KMS-11 (cell line): ENCODE results near the gene MSH3.

Source experiments
- H2AFZ ChIP-seq: fragments of 200-600 bp; sonication (generic); 2 replicates; pipeline ENCODE4 v1.6.1; 2016; ENCODE audit warnings: antibody characterized with exemption, mixed run types, low read depth
- H3K27ac ChIP-seq: fragments of 200-600 bp; sonication (generic); 2 replicates; pipeline ENCODE4 v1.6.1; 2016; ENCODE audit warnings: mild to moderate bottlenecking, mixed run types
- H3K27me3 ChIP-seq: fragments of 200-600 bp; sonication (generic); 2 replicates; pipeline ENCODE4 v1.6.1; 2017; ENCODE audit warnings: mild to moderate bottlenecking, low read depth, mixed run types, moderate library complexity; ENCODE audit not compliant: insufficient read depth
- H3K36me3 ChIP-seq: fragments of 200-600 bp; sonication (generic); 2 replicates; pipeline ENCODE4 v1.6.1; 2017; ENCODE audit warnings: mild to moderate bottlenecking, mixed run types; ENCODE audit not compliant: insufficient read depth
- H3K4me1 ChIP-seq: fragments of 200-600 bp; sonication (generic); 2 replicates; pipeline ENCODE4 v1.6.1; 2016; ENCODE audit warnings: mild to moderate bottlenecking, low read depth, mixed run types; ENCODE audit not compliant: poor library complexity, severe bottlenecking
- H3K4me2 ChIP-seq: fragments of 200-600 bp; sonication (generic); 2 replicates; pipeline ENCODE4 v1.7.0; 2016; ENCODE audit warnings: mild to moderate bottlenecking, mixed run types
- H3K4me3 ChIP-seq: fragments of 200-600 bp; sonication (generic); IDR thresholded peaks from 2 replicates; pipeline ENCODE4 v1.6.1; 2017; ENCODE audit warnings: low read depth, low read length, mixed read lengths; ENCODE audit not compliant: insufficient read depth
- H3K79me2 ChIP-seq: fragments of 200-600 bp; sonication (generic); 2 replicates; pipeline ENCODE4 v1.6.1; 2016; ENCODE audit warnings: low read depth, mixed run types; ENCODE audit not compliant: insufficient read depth
- H3K9ac ChIP-seq: fragments of 200-600 bp; sonication (generic); 2 replicates; pipeline ENCODE4 v1.6.1; 2016; ENCODE audit warnings: mild to moderate bottlenecking, mixed run types
- H4K20me1 ChIP-seq: fragments of 200-600 bp; sonication (generic); 2 replicates; pipeline ENCODE4 v1.6.1; 2016; ENCODE audit warnings: mild to moderate bottlenecking, mixed run types; ENCODE audit not compliant: insufficient read depth
- TF ChIP-seq, protein P1 (sequence below): fragments of 200-600 bp; sonication (generic); conservative IDR thresholded peaks from 2 replicates; pipeline ENCODE4 v1.6.1; 2017; ENCODE audit warnings: low read depth, mild to moderate bottlenecking, antibody characterized with exemption, low read length, moderate library complexity, mixed read lengths

Gene MSH3

DNA sequence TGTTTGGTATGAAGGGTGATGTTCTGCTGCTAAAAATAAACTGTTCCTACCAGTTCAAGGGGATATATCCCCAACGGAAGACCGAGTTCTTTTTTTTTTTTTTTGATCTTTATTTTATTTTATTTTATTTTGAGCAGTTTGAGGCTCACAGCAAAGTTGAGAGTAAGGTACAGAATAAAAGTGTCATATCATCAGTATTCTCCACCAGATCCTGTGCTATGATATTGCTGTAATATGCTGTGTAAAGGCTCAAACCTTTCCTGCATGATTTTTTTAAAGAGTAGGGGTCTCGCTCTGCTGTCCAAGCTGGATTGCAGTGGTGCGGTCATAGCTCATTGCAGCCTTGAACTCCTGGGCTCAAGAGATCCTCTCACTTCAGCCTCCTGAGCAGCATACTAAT lies 35.2 kb downstream of the MSH3 start:
- H3K36me3 ChIP-seq: no peaks in the 10 kb centered on the region; the same call in 1 of the 2 replicates
- no peaks in the 10 kb centered on the region for H3K79me2 ChIP-seq
- no peak overlapping the region for H3K4me3 ChIP-seq
- TF ChIP-seq, protein P1, sequence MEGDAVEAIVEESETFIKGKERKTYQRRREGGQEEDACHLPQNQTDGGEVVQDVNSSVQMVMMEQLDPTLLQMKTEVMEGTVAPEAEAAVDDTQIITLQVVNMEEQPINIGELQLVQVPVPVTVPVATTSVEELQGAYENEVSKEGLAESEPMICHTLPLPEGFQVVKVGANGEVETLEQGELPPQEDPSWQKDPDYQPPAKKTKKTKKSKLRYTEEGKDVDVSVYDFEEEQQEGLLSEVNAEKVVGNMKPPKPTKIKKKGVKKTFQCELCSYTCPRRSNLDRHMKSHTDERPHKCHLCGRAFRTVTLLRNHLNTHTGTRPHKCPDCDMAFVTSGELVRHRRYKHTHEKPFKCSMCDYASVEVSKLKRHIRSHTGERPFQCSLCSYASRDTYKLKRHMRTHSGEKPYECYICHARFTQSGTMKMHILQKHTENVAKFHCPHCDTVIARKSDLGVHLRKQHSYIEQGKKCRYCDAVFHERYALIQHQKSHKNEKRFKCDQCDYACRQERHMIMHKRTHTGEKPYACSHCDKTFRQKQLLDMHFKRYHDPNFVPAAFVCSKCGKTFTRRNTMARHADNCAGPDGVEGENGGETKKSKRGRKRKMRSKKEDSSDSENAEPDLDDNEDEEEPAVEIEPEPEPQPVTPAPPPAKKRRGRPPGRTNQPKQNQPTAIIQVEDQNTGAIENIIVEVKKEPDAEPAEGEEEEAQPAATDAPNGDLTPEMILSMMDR: no peak
- H3K4me1 ChIP-seq: no peaks in the 10 kb centered on the region
- no peak overlapping the region for H3K27ac ChIP-seq
- H3K9ac ChIP-seq: no peak overlapping the region
- peaks cover 4% of the 10 kb centered on the region; the same call in 1 of the 2 replicates for H4K20me1 ChIP-seq
- no peak overlapping the region for H3K4me2 ChIP-seq
- H2AFZ ChIP-seq: no peak overlapping the region
- H3K27me3 ChIP-seq: no peaks in the 10 kb centered on the region

DNA sequence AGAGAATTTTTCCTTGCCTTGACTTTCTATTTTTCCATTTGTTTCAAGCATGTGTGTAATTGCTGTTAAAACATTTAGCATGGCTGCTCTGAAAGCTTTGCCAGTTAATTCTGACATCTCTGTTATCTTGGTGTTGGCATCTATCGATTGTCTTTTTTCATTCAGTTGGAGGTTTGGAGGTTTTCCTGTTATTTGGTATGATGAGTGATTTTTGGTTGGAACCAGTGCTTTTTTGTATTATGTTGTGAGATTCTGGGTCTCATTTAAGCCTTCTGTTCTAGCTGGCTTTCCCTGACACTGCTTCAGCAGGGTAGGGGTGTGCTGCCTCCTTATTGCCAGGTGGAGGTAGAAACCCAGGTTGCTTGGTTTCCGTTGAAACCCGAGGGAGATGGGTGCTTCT lies 41.2 kb downstream of the MSH3 start:
- Histone ChIP-seq H3K4me1 (no peaks in the 10 kb centered on the region), H3K4me3 (no peak overlapping the region), H3K4me2 (no peak overlapping the region), H4K20me1 (no peaks in the 10 kb centered on the region), H3K27ac (no peak overlapping the region), H3K9ac (no peak overlapping the region), H3K27me3 (no peaks in the 10 kb centered on the region), H3K79me2 (no peaks in the 10 kb centered on the region), H2AFZ (no peak overlapping the region), H3K36me3 (no peaks in the 10 kb centered on the region; the same call in 1 of the 2 replicates)
- TF ChIP-seq, protein P1: no peak

DNA sequence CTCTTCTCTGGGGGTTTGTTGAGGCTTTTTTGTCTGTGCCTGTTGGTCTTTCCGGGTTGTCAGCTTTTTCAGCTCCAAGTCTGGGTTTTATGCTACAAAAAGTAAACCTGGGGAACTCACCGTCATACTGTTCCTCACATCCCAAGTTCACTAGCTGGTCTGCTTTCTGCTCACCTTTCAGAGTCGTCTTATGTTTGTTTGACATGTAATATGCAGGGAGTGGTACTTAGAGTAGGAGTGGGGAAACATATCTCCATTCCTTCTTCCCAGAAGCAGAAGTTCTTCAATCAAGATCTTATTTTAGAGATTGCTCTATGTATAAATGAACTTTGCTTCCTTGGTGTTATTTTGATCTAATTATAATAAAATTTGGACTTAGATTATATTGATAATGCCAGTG lies 42.0 kb downstream of the MSH3 start:
- Histone ChIP-seq H3K79me2 (no peaks in the 10 kb centered on the region), H3K27ac (no peak overlapping the region), H3K36me3 (no peaks in the 10 kb centered on the region; the same call in 1 of the 2 replicates)

DNA sequence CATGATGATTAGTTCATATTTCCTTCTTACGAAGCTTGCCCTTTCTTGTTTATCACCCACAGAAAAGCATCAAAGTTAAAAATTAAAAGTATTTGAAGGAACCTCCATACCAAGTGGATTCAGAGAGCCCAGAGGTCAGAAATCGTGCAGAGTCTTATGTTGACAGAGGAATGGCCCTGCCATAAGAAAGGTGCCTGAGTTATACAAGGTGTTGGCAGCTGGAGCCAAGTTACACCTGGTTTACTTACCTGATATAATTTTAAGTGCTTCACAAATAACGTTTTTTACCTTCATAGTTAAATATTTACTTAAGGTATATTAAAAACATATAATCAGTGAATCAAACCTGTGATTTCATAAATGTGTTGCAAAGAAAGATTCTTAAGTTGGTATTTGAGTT lies 42.6 kb downstream of the MSH3 start:
- no peak overlapping the region for H3K9ac ChIP-seq
- H3K27me3 ChIP-seq: no peaks in the 10 kb centered on the region
- H3K4me1 ChIP-seq: no peaks in the 10 kb centered on the region
- H4K20me1 ChIP-seq: no peaks in the 10 kb centered on the region
- H3K4me2 ChIP-seq: no peak overlapping the region
- H3K36me3 ChIP-seq: no peaks in the 10 kb centered on the region; the same call in 1 of the 2 replicates
- H2AFZ ChIP-seq: no peak overlapping the region
- TF ChIP-seq, protein P1: no peak
- H3K4me3 ChIP-seq: no peak overlapping the region
- no peaks in the 10 kb centered on the region for H3K79me2 ChIP-seq
- H3K27ac ChIP-seq: no peak overlapping the region

More for the DNA sequence above, 42.0 kb downstream of the MSH3 start:
- no peak overlapping the region for H3K4me2 ChIP-seq
- TF ChIP-seq, protein P1: no peak
- H4K20me1 ChIP-seq: no peaks in the 10 kb centered on the region
- no peaks in the 10 kb centered on the region for H3K27me3 ChIP-seq
- no peak overlapping the region for H3K9ac ChIP-seq
- H3K4me1 ChIP-seq: no peaks in the 10 kb centered on the region
- no peak overlapping the region for H3K4me3 ChIP-seq
- H2AFZ ChIP-seq: no peak overlapping the region
